Measurements from ENCODE around the gene AIF1.

AIF1 gene

DNA sequence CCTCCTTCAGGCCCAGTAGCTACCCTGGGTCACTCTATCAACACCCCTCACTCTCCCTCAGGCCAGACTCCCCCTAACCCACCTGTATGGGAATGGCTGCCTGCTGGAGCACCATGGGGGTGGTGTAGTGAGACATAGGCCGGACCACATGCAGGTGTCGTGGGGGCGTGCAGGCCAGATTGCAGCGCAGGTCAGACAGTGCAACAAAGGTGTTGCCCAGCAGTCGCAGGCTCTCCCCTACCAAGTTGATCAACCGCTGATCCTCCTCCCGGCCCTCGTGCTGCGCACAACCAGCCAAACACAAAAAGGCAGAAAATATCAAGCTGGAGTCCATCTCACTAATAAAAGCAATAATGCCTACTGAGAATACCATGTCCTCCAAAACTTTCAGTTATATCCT lies 30.3 kb downstream of the AIF1 start:
- no peak for DNase-seq

DNA sequence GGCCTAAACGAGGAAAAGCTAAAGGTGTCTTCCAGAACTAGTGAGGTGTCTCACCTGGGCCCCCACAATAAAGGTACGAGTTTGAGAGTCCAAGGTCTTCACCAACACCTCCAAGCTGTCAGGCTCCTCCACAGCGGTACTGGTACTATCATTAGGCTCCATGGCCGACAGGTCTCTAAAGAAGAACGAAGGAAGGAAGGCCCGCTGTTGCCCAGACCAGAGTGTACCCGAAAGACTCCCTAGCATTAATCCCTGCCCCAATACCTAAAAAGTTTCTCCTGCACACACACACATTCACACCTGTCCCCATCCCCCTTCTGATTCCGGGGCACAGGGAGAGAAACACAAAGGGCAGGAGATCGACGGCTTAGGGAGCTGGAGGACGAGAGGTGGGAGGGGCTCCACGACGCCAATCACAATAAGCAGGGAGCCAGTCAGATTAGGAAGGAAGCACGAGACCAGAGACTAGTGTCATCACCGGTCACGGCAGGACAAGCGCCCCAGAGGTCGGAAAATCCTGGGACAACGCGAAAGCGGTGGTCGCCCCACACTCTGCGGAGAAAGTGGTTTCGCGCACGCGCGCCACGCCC lies 36.7 kb downstream of the AIF1 start:
- peak; percentile 88 for DNase-seq

DNA sequence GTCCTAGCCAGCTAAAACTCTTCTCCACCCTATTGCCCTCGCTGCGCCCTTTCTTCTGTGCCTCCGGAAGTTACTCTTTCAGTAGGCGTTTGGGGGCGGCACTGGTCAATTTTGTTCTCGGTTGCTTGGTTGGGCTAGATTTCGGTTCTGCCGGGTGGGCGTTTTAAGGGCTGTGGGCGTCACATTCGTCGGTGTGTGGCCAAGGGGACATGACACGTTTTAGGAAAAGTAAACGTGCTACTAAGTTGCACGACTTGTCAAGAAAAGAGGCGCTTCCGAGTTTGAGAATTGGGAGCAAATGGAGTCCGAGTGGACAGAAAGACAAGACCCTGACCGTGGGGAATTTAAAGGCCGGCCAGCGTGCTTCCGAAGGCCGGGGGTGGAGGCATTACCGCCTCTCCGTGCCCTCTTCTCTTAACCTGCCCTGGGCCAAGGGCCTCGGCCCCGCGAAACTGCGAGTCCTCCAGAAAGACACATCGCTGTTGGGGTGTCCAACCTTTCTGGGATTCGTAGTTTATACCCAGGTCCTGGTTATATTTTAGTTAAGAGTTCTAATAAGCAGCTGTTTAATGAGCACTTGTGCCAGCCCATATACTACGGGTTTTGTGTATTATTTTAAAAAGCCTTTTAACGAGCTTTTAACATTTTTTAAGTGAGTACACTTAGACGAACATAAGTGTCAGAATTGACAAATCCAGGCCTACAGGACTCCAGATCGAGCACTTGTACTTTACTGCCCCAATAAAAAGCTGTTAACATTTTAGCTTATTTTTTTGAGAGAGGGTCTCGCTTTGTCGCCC lies 38.1 kb downstream of the AIF1 start:
- DNase-seq = peak; percentile 98

DNA sequence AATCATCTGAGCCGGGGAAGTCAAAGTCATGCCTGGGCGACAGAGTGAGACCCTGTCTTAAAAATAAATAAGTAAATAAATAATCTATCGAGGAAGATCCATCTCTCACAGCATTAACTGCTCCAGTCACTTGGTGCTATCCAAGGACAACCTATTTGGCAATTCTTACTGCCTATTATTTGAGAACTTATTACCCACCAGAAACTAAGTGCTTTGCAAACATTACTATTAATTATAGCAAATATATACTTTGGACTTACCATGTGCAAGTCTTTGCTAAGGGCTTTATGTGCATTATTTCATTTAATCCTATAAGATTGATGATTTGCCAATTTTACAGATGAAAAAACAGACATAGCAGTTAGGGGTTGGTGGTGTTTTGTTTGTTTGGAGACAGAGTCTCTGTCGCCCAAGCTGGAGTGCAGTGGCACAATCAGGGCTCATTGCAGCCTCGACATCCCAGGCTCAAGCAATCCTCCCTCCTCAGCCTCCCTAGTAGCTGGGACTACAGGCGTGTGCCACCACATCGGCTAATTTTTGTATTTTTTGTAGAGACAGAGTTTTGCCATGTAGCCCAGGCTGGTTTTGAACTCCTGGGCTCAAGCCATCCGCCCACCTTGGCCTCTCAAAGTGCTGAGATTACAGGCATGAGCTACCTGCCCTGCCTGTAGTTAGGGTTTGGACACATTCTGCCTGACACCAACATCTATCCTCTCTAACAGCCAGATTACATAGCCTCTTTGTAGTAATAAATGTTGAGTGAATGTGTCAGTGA lies 39.7 kb downstream of the AIF1 start:
- no peak for DNase-seq

DNA sequence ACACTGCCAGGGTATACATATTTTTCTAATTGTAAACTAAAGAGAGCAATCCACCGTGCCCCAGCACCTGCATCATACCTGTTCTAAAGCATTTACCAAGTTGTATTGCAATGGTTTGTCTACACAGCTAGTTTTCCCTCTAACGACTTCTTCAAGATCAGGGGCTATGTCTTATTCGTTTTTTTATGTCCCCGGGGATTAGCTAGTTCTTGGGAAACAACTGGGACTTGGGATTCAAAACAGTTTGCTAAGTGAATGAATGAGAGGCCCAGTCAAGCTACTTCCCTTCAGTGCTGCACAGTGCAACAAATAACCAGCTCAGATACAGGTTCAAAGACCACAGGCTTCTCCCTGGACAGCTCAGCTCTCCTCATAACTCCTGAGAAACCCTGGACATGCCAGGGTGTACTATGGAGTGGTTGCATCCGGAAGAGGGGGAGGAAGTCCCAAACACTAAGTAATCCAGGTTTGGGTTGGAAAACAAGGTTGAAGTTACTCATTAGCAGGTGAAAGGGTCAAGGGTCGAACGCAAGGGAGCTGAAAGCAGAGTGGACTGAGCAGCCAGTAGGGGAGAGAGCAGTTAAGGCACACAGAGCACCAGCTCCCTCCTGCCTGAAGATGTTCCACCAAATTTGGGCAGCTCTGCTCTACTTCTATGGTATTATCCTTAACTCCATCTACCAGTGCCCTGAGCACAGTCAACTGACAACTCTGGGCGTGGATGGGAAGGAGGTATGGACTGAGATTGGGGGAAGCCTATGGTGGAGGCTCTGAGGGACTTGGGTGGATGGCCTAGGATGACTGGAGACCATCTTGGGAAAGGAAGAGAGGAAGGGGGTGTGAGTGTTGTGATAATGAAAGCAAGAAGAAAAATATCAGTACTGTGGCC lies 40.6 kb downstream of the AIF1 start, which contains the start of gene APOM:
Gene APOM, plus strand, starts transcription at position 546 of the 889 bp plus-strand sequence. Its CDS starts 73 bp downstream, at position 619.
- DNase-seq = no peak

DNA sequence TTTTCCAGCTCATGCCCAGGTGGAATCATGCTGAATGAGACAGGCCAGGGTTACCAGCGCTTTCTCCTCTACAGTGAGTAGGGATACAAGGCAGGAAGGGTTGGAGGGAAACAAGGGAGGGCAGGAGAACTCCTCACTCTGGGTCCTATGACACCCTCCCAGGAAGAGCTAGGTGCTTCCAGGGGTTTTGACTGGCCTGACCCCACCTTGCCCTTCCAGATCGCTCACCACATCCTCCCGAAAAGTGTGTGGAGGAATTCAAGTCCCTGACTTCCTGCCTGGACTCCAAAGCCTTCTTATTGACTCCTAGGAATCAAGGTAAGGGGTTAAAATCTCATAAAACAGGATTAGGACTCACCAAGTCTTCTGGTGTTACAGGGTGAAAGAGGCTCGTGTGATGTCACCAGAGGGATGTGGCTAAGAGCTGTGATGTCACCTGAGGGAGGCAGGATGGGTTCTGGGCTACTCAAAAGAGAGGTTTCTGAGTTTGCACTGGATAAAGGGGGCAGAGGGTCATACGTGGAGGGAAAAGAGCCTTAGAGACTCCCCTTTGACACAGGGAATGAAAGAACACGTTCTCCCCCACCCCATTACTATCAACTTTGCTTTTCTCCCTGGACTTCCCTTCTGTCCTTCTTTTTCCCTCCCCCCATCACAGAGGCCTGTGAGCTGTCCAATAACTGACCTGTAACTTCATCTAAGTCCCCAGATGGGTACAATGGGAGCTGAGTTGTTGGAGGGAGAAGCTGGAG lies 42.5 kb downstream of the AIF1 start:
- DNase-seq = peak; percentile 35

DNA sequence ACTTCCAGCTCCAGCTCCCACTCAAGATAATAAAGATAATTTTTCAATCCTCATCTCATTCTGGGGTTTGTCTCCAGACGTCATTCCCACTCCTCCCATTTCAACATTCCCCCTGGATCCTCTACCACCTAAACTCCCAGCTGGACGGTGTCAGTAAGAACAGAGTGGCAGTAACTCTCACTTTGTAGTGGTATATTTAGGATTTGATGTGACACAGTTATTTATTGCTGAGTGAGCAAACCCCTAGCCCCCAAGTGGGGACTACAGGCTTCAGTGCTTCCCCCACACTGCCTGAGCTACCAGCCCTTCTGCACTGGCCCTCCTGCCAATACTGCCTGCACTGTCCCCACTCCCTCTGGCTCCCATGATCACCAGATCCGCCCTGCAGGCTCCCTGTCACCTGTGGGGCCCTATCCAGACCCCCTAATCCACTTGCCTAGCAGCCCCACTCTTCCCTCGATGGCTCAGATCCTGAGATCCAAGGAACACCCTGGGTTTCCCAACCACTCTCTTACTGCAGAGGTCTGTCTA lies 43.2 kb downstream of the AIF1 start:
- DNase-seq = no peak

DNA sequence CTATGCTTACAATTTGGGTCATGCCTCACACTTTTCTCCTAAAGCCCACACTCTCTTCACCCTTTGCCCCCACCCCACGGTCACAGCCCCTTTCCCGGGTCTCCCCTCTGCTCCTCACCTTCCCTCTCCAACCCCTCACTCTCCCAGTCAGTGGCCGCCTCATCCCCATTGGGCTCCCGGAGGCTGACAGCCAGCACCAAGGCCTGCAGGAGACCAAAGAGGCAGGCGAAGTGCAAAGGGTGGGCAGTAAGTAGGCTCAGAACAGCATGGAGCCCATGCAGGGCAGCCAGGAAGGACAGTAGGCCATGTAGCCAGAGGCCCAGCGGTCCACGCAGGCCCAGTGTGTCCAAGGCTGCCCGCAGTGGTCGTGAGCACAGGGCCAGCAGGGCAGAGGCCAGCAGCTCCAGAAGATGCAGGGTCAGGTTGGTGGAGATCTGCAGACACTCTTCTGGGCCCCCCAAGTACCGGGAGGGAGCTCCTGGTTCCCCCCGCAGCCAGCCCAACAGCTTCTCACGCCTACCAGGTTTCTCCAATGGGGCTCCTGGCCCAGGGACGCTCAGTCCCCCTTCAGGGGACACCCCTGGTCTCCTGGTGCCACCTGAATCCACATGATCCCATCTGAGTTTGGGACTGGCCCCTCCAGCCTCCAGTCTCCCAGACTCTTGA lies 44.1 kb downstream of the AIF1 start:
- no peak for DNase-seq

DNA sequence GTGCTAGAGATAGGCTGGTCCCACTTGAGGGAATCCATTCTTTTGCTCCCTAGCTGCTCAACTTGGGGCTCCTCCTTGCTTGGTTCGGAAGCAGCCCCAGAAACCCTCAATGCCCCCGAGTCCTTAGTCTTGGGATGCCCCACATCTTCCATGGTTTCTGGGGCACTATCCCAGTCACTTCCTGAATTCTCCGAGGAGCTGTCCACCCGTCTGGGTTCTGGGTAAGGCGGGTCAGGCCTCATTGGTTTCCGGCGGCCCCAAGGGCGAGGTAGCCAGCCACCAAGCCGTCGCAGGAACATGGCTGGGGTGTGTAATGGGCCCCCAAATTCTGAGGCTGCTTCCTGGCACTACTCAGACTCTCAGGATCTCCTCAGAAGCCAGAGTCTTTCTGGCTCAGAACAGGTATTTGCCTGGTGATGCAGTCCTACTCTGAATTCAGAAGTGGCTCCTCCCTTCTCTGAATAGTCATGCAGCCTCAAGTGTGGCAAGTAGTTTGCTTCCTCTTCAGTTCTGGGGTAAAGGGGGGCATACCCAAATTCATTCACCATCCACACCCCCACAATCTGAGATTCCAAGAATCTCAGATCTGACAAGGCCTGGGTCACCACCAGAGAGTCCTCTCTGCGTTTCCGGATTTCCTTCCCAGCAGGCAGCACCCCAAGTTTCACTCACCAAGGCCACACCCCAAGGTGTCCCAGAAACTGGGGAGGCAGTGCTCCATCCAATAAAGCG lies 44.8 kb downstream of the AIF1 start:
- peak; percentile 66 for DNase-seq

DNA sequence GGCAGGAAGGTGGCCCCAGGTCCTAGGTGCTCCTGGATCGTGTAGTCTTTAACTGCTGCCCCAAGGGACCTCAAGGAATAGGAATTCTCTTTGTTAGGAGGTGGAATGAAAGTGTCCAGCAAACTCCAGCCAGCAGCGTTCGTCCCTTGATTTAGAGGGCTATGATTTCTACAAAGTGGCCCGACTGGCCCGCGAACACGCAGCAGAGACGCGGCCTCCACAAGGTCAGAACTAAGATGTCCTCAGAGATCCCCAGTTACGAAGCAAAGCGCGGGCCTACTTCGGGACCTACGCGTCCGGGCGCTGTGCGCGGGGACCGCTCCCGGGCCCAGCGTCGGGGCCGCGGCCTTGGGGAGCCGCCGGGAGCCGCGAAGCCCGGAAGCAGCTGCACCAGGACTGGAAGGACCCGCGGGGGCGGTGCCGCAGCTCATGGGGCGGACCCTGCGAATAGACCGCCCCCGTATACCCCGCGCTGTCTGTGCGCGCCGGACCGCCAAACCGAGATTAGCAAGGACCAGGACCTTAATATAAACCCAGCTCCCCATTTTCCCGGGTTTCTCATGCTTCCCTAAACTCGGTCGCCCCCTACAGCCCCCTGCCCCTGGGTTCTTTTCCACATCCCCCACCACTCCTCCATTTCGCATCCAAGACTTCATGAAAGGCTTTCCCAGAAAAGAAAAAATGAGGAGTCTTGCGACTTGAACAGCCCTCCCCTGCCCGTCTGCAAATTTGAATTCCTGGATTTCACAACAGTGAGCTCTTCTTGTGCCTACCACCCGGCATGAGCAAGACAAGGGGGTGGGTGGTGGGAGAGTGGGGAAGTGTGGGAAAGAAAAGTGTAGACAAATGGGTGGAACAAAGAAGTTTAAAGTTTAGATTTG lies 45.6 kb downstream of the AIF1 start, which contains the start of gene C6orf47:
Gene C6orf47, minus strand, starts transcription at position 398 of the 881 bp plus-strand sequence. CDS start 831 bp downstream, outside the sequence.
- peak; percentile 95 for DNase-seq

DNA sequence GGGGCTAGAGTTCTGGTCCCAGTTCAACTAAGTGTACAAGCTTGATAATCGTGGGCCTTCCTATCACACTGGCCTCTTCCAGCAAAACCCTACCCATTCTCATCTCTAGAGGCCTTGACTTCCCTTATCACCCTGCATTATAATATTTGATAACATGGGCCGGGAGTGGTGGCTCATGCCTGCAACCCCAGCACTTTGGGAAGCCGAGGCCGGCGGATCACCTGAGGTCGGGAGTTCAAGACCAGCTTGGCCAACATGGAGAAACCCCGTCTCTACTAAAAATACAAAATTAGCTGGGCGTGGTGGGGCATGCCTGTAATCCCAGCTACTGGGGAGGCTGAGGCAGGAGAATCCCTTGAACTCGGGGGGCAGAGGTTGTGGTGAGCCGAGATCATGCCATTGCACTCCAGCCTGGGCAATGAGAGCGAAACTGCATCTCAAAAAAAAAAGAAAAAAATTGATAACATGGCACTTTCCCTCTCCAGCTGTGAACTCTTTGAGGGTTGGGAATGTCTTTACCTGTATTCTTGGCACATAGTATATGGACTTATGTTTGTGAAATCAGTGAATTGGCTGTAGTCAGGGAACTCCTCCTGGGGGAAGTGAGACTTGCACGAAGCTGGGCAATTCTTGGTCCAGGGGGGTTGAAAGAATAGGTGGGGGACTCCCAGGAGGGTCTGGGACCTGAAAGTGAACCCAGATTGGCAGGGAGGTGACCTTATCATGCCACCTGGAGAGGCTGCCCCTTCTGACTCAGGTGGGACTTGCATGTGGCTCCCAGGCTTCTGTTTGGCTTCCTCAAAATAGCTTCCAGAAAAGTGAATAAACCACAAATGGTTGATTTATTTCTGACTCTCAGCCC lies 46.5 kb downstream of the AIF1 start:
- DNase-seq = peak; percentile 48

DNA sequence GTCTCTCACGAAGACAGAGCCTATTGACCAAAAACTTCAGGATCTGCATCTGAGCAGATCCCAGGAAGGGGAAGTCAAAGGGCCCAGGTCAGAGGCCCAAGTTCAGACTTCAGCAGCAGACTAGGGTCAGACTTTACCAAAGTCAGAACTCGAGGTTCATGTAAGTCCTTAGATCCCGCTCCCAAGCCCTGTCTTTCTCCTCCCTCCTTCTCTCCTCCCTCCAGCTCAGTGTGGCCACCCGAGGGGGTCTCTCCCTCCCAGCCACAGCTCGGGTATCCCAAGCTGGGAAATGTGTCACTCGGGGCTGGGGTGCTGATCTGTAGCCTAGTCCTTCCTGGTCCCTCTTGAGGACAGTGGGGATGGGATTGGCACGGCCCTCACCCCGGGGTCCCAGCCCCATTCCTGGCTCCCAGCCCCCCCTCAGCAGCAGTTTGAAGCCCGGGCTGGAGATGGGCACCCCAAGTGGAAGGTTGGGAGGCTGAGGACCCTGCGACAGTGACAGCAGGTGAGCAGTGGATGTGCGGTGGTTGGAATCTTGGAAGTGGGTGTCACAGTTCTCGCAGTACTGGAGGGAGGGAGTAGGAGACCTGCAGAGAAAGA lies 47.2 kb downstream of the AIF1 start:
- DNase-seq = no peak

DNA sequence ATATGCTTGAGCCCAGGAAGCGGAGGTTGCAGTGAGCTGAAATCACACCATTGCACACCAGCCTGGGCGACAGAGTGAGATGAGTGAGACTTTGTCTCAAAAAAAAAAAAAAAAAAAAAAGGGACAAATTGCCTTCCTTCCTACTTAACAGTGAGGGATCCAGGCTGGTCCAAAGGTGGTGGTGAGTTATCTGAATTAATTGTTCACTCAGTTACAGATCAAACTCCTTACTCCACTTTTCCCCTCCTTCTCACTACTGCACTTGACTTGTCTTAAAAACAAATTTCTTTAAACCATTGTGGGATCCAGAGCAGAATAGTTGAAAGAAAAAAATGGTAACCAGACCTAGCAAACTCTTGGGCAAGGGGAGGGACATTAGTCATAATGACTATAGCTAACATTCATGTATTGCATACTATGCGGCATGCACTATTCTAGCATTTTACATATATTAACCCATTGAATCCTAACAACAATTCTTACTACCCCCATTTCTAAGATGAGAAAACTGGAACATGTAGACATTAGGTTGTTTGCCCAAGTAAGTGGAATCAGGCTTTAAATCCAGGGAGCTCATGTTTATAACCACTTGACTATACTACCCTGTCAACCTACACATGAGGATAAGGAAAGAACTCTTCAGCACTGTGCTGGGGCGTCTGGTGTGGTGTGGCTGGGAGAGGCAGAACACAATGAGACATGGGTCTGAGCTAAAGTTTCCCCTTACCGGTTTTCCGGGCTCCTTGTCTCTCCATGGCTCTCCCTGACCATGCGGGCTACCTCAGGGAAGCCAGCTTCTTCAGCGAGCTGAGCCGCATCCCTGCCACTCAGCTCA lies 48.3 kb downstream of the AIF1 start:
- no peak for DNase-seq

DNA sequence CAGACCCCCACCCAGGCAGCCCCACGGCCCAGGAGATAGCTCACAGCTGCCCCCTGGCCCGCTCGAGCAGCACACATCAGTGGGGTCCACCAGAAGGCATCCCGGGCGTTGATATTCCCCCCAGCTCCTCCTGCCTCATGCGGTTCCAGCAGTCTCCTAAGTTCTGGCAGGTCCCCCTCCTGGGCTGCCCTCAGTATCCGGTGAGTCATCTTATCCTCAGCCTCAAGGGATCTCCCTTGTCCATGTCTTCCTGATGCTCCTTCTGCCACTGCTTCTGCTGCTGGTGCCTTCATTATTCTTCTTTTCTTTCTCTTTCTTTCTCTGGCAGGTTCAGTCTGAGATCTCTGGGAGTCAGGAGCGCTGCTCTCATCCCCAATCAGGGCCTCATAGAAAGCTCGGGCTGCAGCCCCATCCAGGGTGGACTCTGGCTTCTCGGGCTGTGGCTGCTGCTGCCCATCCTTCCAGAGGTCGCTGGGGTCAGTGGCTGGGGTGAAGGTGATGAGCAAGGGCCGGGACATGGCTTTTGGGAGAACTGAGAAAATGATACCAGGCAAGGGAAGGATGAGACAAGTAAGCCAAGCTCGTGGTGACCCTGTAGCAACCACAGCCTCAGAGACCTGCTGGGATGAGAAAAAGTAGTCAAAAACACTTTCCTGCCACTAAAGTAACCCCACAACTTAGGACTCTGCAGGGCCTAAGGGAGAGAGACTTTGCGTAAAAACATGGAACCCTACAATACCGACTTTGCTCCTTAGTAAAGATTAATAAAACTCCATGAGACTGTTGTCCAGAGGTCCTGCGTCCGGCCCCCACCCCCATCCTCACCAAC lies 49.1 kb downstream of the AIF1 start:
- DNase-seq = peak; percentile 40

DNA sequence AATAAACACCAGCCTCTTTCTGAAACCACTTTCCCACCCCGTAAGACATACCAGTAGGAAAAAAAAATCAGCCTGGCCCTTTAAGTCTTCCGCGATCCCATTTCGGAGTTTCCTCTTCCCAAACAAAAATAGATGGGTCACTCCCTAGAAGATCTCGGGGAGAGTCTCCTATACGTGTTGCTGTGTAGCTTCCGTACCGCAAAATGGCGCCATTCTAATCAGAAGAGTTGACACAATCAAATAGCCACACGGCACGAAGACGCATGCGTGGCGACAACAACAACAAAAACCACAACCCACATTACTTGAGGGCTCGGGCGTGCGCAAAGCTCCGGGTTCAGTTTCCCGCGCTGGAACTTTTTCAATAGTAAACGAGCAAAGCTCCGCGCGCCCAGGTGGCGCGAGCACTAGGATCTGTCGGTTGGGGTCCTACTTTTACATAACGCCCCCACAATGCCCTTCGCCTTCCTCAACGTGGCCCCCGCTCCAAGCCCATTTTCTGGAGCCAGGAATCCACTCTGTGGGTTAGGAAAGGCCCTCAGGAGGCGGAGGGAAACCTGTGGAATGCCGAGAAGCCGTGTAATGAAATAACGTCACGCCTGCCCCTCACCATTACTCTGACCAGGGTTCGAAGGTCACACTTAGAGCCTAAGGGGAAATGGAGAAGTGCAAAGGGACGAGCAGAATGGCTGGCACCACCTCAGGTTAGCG lies 49.9 kb downstream of the AIF1 start, which contains the start of gene GPANK1:
Gene GPANK1, minus strand, starts transcription at position 208 of the 711 bp plus-strand sequence. CDS start 519 bp downstream, outside the sequence.
- DNase-seq = peak; percentile 99

Data from hematopoietic multipotent progenitor cell treated with erythropoietin and hydrocortisone succinate and interleukin-3 and kit ligand, for 4 days (in vitro differentiated cells).